ENCODE data around the gene ZKSCAN7. TPM values are rescaled to one million over a fixed set of nuclear protein-coding genes. Genes with fewer than 3 reads are reported as not detected.
A peak's percentile ranks its signal among the peaks of the same experiment; 100 is the strongest.

The ZKSCAN7 gene
- polyA plus RNA-seq, 1 donor (not counting 4 experiments of a cell fraction or from before 2014, with no cell fraction given), result 1.6 TPM

DNA sequence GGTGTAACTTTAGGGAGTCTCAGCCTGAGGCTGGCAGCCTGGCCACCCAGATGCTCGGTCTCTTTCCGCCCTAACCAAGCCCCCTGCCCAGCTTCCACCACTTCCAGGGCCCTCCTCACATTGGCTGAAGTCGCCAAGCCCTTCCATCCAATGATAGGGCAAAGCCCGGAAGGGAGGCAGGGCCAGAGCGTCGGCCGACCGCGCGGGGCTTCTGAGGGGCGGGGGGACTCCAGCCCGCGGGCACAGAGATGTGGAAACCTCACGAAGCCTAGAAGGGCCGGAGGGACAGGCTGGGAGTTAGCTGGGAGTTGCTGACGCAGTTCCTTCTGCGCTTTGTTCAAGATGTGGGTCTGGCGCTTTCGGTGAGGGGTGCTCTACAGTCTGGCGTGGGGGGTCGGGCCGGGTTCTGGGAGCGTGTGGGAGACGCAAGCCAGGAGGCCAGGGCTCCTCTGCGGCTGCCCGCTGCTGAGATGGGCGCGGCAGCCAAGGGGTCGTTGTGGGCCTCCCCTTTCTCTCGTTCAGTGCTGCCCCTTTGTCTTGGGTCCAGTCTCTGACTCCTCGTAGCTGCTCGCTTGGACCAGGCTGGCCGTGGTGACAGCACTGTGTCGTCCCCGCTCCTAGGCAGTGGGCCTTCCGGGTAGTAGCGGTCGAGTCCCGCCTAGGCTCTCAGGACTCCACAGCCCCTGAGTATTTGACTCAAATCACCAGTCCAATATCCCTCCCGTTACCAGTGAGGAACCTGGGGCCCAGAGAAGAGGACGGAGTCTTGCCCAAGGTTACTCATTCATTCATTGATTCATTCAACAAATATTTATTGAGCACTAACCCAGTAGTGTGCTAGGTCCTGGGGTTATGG, 29.9 kb downstream of the ZKSCAN7 start, which contains the start of gene ZNF660:
ZNF660 (plus strand) TSS at position 319 of the 856 bp plus-strand sequence. CDS start 9,230 bp downstream, outside the sequence.
- H3K79me2 ChIP-seq (ENCODE audit: control insufficient read depth, insufficient read depth, low read length), result no peaks in the 10 kb centered on the region
- H2AFZ ChIP-seq (ENCODE audit: control insufficient read depth, low read length), result no peak within 1 kb of the TSS
- no peak within 1 kb of the TSS for H3K9ac ChIP-seq (ENCODE audit: control insufficient read depth, extremely low read depth, insufficient read depth, low read length)
- no peaks in the 10 kb centered on the region for H3K9me3 ChIP-seq (ENCODE audit: control insufficient read depth, low read depth, low read length)
- H3K4me2 ChIP-seq (ENCODE audit: control insufficient read depth, extremely low read depth, insufficient read depth, low read depth, low read length), result peak within 1 kb of the TSS; percentile 6
- no peaks in the 10 kb centered on the region for H3K9me1 ChIP-seq (ENCODE audit: control insufficient read depth, extremely low read depth, insufficient read depth, low read length)
- peaks cover 21% of the 10 kb centered on the region for H3K27me3 ChIP-seq (ENCODE audit: control insufficient read depth, extremely low read depth, insufficient read depth, low read length)
- H3K36me3 ChIP-seq (ENCODE audit: control insufficient read depth in 2 of 2, extremely low read depth in 1 of 2, insufficient read depth in 2 of 2, low read length in 2 of 2), result no peaks in the 10 kb centered on the region
- dilution Hi-C loops (cut with MboI; ENCODE audit: extremely low pct_ligation_motif_present, low sequenced_read_pairs), result no loop called here
- no peaks in the 10 kb centered on the region for H3K4me1 ChIP-seq (ENCODE audit: control insufficient read depth, extremely low read depth, insufficient read depth, low read length)
- no peaks in the 10 kb centered on the region for H4K20me1 ChIP-seq (ENCODE audit: control insufficient read depth, extremely low read depth, insufficient read depth, low read length)
- FAIRE-seq (no peak), DNase-seq (ENCODE audit: low read depth, low spot score) (no peak)
- no peak for TF ChIP-seq EZH2 (IDR thresholded peaks at IDR 0.05; ENCODE audit: low read length)
- TF ChIP-seq, protein P1, sequence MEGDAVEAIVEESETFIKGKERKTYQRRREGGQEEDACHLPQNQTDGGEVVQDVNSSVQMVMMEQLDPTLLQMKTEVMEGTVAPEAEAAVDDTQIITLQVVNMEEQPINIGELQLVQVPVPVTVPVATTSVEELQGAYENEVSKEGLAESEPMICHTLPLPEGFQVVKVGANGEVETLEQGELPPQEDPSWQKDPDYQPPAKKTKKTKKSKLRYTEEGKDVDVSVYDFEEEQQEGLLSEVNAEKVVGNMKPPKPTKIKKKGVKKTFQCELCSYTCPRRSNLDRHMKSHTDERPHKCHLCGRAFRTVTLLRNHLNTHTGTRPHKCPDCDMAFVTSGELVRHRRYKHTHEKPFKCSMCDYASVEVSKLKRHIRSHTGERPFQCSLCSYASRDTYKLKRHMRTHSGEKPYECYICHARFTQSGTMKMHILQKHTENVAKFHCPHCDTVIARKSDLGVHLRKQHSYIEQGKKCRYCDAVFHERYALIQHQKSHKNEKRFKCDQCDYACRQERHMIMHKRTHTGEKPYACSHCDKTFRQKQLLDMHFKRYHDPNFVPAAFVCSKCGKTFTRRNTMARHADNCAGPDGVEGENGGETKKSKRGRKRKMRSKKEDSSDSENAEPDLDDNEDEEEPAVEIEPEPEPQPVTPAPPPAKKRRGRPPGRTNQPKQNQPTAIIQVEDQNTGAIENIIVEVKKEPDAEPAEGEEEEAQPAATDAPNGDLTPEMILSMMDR (optimal IDR thresholded peaks at IDR 0.05 in 1 of 3, IDR thresholded peaks at IDR 0.05 in 1 of 3, conservative IDR thresholded peaks at IDR 0.05 in 1 of 3; ENCODE audit: extremely low read depth in 1 of 3, insufficient read depth in 2 of 3, low read length in 3 of 3), result no peak
- H3K4me3 ChIP-seq (ENCODE audit: control insufficient read depth in 2 of 3, extremely low read depth in 1 of 3, insufficient read depth in 2 of 3, low read depth in 1 of 3, low read length in 3 of 3), result no peak within 1 kb of the TSS
- H3K27ac ChIP-seq (ENCODE audit: control insufficient read depth, insufficient read depth, low read length), result no peak within 1 kb of the TSS

DNA sequence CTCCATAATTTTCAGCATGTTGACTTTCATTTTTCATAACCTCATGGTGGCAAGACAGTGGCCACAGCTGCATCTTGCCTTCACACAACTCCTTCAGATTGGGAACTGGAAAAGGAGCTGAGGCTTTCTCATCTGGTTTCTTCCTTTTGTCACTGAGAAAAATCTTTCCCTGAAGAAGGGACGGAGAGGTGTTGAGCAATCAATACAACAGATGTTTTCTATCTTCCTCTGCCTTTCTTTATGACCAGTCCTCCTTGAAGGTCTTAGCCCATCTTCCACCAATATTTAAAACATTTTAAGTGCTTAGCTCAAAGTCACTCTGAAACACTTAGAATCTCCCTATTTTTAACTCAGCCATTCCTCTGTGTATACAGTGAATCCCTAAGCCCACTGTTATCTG, 41.6 kb downstream of the ZKSCAN7 start:
- Histone ChIP-seq H3K4me2 (ENCODE audit: control insufficient read depth, extremely low read depth, insufficient read depth, low read depth, low read length) (no peak overlapping the region), H4K20me1 (ENCODE audit: control insufficient read depth, extremely low read depth, insufficient read depth, low read length) (no peaks in the 10 kb centered on the region), H3K4me1 (ENCODE audit: control insufficient read depth, extremely low read depth, insufficient read depth, low read length) (no peaks in the 10 kb centered on the region), H3K36me3 (ENCODE audit: control insufficient read depth in 2 of 2, extremely low read depth in 1 of 2, insufficient read depth in 2 of 2, low read length in 2 of 2) (no peaks in the 10 kb centered on the region), H3K9ac (ENCODE audit: control insufficient read depth, extremely low read depth, insufficient read depth, low read length) (no peak overlapping the region), H3K27ac (ENCODE audit: control insufficient read depth, insufficient read depth, low read length) (no peak overlapping the region), H3K9me3 (ENCODE audit: control insufficient read depth, low read depth, low read length) (peaks cover 2% of the 10 kb centered on the region), H2AFZ (ENCODE audit: control insufficient read depth, low read length) (no peak overlapping the region), H3K9me1 (ENCODE audit: control insufficient read depth, extremely low read depth, insufficient read depth, low read length) (no peaks in the 10 kb centered on the region), H3K27me3 (ENCODE audit: control insufficient read depth, extremely low read depth, insufficient read depth, low read length) (no peaks in the 10 kb centered on the region), H3K79me2 (ENCODE audit: control insufficient read depth, insufficient read depth, low read length) (no peaks in the 10 kb centered on the region), H3K4me3 (ENCODE audit: control insufficient read depth in 2 of 3, extremely low read depth in 1 of 3, insufficient read depth in 2 of 3, low read depth in 1 of 3, low read length in 3 of 3) (no peak overlapping the region)
- DNase-seq (ENCODE audit: low read depth, low spot score), result no peak
- no peak for FAIRE-seq
- dilution Hi-C loops (cut with MboI; ENCODE audit: extremely low pct_ligation_motif_present, low sequenced_read_pairs), result no loop called here
- no peak for TF ChIP-seq EZH2 (IDR thresholded peaks at IDR 0.05; ENCODE audit: low read length)
- TF ChIP-seq, protein P1 (optimal IDR thresholded peaks at IDR 0.05 in 1 of 3, IDR thresholded peaks at IDR 0.05 in 1 of 3, conservative IDR thresholded peaks at IDR 0.05 in 1 of 3; ENCODE audit: extremely low read depth in 1 of 3, insufficient read depth in 2 of 3, low read length in 3 of 3), result no peak

Data from keratinocyte (primary cell).